GM12865 (cell line): Measurements from ENCODE around the gene PERM1.

Experiments used
- DNase-seq: peaks from one replicate; pipeline ENCODE4 v3.0.0; 2010; ENCODE audit warnings: low read depth
- H3K4me3 ChIP-seq: 2 replicates; pipeline ENCODE4 v1.5.1; 2011; ENCODE audit warnings: mild to moderate bottlenecking, low read depth, low read length, control low read depth
- CTCF ChIP-seq: IDR thresholded peaks from 2 replicates; pipeline ENCODE4 v1.5.1; 2011; ENCODE audit warnings: low read length, control low read depth, low read depth, inconsistent platforms; ENCODE audit not compliant: insufficient read depth; ENCODE audit errors: missing control alignments

The PERM1 gene

GRCh38 chr1:941015-941587, 40.8 kb downstream of the PERM1 start:
- no peak for TF ChIP-seq CTCF
- DNase-seq: no peak
- no peak overlapping the region for H3K4me3 ChIP-seq

- DNase-seq: no peak
- H3K4me3 ChIP-seq: no peak overlapping the region
- TF ChIP-seq CTCF: no peak
These were observed 41.5 kb downstream of the PERM1 start for GRCh38 chr1:940107-941014.

GRCh38 chr1:939511-940106, 42.3 kb downstream of the PERM1 start:
- H3K4me3 ChIP-seq: no peak overlapping the region
- DNase-seq: no peak
- TF ChIP-seq CTCF: no peak

GRCh38 chr1:938711-939489, 43.0 kb downstream of the PERM1 start:
- no peak for DNase-seq
- no peak for TF ChIP-seq CTCF
- H3K4me3 ChIP-seq: no peak overlapping the region

GRCh38 chr1:938088-938683, 43.7 kb downstream of the PERM1 start:
- DNase-seq: no peak
- peak; percentile 36 for TF ChIP-seq CTCF
- H3K4me3 ChIP-seq: no peak overlapping the region

GRCh38 chr1:937521-937920, 44.4 kb downstream of the PERM1 start:
- TF ChIP-seq CTCF: no peak
- DNase-seq: no peak
- no peak overlapping the region for H3K4me3 ChIP-seq
